ENCODE results near the gene NTN3.

Gene NTN3

DNA sequence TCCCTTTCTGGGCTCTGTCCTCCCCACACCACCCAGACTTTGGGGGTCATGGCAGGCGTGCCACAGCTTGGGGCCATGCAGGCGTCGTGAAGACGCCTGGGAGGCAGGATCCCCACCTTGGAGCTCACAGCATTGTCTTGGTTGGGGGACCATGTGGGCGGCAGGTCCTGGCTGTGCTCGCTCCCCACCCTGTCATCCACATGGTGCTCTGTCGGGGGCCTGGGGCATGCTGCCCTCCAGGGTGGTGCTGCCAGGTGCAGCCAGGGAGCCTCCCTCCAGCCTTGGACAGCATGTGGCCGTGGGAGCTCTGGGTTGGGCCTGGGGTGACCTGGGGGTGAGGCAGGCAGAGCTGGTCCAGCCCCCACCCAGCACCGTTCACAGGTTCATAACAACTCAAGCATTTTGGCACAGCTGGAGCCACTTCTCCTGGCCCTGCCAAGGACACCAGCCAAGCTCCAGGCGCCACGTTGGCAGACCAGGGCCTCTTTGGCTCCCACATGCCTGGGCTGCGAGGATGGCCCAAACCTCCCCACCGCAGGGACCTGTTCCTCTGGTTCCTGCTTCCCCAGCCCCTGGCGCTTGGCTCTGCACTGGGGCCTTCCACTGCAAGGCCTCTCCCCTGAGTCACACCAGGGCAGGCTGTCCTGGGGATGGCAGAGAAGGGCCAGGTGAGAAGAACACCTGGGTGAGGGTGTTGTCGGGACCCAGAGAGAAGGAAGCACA is 27.6 kb downstream of the NTN3 start:
- DNase-seq, result no peak

DNA sequence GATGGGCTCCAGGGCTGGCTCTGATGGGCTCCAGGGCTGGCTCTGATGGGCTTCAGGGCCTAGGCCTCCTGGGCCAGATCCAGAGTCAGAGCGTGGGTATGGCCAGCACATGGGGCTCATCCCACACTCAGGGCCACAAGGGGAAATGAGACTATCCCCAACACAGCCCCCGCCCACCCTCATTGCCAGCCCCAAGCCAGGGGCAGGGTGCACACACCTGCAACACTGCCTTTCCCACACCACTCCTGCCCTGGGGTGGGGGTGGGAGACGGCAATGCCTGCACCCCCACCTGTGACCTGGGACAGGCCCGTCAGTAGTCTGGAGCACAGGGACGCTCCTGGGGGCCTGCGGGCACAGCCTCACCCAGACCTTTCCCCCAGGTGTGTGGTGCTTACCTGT is 28.4 kb downstream of the NTN3 start:
- DNase-seq, result no peak

DNA sequence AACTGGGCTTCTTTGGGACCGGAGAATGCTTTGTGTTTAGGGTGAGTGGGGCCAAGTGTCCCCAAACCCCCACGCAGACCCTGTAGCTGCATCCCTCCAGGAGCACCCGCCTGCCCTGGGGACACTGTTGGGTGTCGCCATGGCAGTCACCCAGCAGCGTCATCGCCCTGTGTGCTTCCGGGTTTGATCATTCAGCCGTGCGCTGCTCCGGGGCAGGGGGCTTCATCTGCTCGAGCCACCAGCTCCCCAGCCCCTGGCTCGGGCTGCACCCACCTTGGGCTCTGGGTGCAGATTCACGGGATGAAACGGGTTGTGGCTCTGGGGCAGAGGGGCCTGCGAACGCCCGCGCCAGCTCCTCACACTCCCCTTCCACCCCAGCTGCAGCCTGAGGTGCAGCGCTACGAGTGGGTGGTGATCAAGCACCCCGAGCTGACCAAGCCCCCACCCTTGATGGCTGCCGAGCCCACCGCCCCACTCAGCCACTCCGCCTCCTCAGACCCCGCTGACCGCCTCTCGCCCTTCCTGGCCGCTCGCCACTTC is 28.9 kb downstream of the NTN3 start:
- DNase-seq, result no peak

DNA sequence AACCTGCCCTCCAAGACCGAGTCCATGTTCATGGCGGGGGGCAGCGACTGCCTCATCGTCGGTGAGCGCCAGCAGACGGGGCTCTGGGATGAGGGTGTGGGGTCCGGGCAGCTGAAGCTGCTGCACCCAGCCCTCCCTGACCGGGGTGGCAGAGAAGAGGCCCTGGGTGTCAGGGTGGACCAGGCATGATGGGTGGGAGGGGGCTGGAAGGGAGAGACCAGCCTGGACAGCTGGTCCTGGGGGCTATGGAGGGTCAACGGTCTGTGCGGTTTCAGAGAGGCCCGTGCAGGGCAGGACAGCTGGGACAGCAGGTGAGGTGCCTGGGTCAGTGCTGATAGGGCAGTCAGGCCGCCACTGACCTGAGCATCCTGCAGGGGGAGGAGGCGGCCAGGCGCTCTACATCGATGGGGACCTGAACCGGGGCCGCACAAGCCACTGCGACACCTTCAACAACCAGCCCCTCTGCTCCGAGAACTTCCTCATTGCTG is 29.4 kb downstream of the NTN3 start:
- DNase-seq, result no peak

DNA sequence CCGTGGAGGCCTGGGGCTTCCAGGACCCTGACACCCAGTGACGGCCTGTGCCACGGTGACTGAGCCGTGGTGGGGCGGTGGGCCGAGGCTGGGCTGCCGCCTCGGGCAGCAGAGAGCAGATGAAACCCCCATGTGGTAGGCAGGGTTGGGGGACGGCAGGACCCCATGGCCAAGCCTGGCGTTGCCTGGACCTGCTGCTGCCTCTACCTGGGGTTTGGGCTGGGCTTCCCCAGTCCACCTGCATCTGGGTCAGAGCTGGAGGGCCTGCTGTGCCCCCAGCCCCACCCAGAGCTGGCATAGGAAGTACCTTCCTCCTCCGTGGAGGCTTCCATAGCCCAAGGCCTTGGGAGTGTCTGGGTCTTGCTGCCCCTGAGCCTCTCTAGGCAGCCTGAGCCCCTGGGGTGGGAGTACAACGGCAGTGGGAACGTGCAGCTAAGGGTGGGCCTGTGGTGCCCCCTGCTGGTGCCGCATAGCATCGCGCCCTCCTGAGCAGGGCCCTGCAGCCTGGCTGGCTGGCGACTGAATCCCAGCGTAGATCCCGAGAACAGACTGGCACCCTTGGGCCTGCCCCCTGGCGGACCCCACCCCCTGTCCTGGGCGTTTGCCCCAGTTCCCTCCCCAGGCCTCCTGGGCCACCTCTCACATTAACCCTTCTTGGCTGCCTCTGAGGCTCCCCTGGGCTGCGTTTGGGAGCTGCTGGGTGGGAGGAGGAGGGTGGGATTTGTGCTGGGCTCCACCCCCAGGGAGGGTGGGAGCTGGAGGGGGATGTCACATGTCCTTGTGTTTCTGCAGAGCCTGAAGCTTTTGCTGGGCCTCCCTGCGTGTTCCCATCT is 30.0 kb downstream of the NTN3 start:
- peak; percentile 15 for DNase-seq

DNA sequence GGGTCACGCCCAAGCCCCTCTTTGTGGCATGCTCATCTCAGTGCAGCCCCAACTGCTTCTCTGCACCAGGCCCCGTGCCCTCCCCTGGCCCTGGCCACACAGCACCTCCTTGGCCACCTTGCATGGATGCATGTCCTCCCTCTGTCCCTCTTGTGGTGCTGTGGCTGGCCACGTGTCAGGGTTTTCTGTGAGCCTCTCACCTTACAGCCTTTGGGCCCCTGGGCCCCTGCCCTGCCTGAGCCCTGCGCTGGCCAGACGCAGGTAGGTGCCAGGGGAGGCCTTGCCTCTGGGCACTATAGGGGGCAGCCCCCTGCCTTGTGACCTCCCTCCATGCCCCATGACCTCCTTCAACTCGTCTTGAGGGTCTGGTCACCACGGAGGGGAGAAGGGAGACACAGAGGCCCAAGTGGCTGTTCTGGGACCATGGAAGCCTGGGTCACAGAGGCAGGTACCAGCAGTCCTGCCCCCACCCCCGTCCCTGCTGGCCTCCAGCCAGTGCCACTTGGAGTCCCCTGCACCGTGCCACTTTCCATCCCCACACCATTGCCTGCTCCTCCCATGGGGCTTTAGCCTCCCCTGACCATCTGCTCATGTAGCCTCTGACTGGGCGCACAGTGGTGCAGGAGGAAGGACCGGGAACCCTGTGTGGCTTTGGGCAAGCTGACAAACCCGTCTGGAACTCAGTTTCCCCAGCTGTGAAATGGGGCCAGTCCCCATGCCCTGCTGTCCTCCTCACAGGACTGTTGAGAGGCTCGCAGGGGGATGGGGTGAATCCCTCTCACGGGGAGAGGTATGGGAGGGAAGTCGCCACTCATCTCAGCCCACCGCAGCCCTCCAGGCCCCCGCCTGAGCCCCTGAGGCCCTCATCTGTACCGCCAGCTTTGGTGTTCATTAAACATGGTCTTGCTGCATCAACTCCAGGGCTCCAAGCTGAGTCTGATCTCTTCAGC is 31.1 kb downstream of the NTN3 start:
- no peak for DNase-seq

DNA sequence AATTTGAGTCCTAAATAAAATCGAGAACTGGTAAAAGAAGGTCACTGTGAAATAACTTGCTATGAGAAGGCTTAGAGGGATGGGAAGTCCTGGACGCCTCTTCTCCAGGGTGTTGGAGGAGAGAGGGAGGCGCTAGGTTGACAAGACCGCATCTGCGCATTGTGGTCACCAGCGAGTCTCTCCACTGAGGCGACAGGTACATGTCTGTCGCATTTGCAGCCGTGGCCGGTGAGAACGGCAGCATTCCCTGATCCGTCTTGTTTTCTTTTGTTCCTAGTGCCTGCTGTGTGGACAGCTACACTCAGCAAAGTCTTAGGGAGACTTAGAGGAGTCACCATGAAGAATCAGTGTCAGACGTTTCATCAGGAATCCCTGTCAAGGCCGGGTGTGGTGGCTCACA is 34.6 kb downstream of the NTN3 start:
- DNase-seq, result no peak

DNA sequence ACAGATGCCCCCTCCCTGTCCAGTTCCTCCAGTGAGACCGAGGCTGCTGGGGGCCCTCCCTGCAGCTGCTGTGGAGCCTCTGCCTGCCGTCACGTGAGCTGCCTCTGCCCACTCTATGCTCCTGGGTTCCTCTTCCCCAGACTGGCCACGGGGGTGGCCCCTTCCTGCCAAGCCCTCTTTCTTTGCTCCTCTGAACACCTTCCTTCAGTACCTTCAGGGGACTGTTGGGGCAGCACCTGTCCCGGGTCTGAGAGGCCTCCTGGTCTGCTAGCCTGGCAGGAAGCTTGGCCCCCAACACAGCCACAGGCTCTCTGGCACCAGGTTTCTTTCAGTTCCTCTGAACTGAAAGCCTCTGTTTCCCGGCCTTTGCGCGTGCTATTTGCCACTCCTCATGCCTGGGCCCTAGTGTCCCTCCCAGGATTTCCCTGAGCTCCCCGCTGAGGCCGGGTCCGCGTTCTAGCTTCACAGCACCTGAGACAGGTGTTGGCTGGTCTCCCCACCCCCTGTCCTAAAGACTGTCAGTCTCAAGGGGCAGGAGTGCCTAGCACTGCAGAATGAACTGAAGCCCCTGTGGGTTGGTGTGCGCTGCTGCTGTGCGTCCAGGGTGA is 36.1 kb downstream of the NTN3 start:
- no peak for DNase-seq

DNA sequence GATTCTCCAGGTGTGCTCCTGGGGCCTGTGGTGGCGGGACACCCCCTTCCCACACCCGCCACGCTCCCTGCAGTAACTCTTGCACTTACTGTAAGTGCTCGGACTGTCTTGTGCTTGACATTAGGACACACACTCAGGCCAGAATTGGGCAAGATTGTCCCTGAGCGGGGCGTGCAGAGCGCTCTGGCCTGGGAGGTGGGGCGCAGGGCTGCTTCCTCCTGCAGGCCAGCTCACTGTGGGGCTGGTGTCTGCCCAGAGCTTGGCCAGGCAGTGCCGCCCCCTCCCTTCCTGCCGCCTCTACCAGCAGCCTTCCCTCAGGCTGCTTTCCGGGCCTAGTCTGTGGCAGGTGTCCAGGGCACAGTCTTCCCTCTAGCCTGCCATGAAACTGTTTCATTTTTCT is 36.6 kb downstream of the NTN3 start:
- no peak for DNase-seq

DNA sequence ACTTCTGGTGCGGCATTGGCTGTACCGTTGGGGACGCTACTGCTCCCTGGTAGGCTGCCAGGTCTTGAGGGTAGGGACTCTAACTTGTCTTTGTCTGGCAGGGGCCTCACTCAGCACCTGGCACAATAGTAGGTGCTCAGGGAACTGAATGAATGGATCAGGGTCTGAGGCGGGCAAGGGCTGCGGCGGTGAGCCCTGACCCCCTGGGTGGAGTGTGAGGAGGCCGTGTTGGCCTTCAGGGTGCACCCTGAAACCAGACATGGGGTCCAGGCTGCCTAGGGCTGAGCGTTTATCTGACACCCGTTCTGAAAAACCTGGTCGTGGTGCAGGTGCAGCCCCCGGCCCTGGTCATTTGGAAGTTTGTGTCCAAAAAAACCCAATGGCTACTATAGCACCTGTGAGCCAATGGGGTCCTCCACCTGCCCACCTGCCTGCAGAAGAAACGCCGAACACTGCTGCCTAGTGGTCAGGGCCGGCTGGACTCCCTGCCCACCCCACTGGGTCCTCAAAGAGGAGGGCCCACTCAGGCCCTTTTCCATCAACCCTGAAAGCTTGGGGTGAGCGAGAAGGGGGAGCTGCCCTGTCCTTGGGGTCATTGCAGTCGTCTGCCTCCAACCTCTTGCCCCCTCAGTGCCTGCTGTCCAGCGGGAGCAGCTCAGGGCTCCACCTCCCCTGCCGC is 37.8 kb downstream of the NTN3 start:
- DNase-seq, result no peak

DNA sequence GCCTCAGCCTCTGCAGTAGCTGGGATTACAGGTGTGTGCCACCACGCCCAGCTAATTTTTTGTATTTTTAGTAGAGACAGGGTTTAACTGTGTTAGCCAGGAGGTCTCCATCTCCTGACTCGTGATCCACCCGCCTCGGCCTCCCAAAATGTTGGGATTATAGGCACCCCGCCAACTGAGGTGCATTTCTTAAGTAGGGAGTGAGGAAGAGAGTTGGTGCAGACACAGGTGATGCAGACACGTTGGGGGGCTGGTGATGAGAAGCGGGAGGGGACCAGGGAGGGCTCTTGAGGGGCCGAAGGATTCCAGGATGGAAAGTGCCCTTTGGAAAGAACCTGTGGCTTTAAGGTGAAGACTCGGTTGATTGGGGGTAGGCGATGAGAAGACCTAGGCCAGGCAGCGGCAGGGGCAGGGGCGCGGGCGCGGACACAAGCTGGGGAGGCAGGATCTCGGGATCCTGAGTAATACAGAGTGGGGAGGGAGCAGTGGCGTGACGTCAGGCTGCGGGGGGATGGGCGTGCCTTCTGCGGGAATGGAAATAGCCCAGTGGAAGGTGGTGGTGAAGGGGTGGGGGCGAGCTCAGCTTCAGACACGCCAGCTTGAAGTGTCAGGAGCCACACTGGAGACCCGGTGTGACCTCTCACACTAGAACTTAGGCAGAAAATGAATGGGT is 40.2 kb downstream of the NTN3 start:
- no peak for DNase-seq

DNA sequence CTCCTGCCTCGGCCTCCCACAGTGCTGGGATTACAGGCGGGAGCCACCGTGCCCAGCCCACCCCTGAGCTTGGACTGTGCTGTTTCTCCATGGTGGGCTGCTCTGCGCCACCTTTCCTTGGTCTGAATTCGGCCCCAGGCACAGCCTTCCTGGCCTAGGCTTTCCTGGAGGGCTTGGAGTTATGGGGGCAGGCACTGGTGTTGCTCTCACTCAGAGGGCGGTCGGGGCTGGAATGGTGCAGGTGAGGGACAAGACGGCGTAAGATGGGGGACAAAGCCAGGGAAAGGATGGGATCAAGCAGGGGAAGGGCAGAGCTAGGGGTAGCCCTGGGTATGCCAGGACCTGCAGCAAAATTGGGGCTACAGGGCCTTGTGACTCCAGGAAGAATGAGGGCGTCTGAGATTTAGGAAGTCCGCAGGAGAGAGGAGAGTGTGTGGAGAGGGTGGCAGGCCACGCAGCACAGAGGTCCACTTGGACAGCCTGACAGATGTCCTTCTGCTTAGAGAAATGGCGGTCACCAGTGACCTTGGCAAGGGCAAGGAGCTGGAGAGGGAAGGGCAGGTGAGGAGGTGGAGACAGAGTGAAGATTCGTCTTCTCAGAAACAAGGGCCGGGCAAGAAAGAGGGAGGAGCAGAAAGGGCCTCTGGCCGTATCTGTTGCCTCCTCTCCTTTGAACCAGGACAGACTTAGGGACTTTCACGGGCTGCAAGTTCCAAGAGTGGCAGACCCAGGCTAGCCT is 41.1 kb downstream of the NTN3 start:
- DNase-seq, result no peak

DNA sequence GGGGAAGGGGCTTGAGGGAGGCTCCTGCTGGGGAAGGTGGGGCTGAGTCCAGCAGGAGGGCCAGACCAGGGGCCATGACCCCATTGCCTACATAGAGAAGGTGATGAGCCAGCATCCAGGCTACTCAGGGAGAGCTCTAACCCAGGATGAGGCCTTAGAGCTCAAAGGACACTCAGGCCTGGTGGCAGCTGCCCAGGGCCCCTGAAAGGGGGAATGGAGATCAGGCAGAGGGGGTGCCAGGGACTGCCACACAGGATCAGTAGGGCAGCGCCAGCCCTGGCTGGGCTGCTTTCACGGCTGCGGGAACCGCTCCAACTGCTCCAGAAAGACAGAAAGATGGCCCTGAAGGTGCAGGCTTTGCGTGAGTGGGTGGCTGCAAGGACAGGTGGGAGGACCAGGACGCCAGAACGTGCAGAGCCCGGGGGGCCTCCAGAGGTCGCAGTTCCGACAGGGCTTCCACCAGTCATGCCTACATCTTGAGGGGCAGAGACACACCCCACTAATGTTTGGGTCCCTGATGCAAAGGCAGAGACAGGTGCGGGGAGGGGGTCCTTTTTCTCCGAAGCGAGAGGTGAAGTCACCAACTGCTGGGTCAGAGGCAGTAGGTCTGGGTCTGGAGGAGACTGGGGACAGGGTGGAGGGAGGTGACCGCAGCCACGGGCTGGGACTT is 41.8 kb downstream of the NTN3 start:
- DNase-seq, result no peak

DNA sequence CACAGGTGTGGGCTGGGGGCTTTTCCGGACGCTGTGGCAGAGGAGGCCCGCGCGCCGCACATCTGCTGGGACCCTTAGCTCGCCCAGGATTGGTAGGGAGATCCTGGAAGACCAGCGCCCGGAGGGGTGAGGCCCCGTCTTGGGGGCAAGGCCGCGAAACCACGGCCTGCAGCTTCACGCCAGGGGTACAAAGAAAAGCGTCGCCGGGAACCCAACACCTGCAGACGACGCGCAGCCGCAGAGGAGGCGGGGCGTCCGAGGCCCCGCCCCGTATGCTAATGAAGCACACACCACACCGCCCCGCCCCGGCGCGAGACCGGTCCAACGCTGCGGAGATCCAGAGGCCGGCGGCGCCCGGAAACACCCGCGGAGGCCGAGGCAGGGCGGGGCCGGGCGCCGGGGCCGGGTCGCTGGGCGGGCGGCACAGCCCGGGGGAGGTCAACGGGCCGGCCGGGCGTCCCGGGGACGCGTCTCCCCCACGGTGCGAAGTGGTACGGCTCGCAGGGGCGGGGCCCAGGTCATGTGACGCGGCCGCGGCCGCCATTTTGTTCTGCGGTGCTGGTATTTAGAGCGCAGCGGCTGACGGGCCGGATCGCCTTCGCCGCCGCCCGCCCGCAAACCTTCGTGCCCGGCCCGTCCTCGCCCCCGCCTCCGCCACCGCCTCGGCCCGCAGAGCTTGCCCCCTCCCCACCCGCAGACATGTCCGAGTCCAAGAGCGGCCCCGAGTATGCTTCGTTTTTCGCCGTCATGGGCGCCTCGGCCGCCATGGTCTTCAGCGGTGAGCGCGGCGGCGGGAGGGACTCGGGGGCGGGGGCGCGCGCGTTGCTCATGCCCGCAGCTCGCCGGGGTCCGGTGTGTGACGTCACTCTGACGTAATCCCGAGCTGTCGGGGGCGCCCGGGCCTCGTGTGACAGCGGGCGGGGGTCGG is 42.6 kb downstream of the NTN3 start, which contains the start of gene ATP6V0C:
TSS of gene ATP6V0C (plus strand) at position 548 of the 928 bp plus-strand sequence. CDS start at position 700, 152 bp downstream.
- peak; percentile 66 for DNase-seq

DNA sequence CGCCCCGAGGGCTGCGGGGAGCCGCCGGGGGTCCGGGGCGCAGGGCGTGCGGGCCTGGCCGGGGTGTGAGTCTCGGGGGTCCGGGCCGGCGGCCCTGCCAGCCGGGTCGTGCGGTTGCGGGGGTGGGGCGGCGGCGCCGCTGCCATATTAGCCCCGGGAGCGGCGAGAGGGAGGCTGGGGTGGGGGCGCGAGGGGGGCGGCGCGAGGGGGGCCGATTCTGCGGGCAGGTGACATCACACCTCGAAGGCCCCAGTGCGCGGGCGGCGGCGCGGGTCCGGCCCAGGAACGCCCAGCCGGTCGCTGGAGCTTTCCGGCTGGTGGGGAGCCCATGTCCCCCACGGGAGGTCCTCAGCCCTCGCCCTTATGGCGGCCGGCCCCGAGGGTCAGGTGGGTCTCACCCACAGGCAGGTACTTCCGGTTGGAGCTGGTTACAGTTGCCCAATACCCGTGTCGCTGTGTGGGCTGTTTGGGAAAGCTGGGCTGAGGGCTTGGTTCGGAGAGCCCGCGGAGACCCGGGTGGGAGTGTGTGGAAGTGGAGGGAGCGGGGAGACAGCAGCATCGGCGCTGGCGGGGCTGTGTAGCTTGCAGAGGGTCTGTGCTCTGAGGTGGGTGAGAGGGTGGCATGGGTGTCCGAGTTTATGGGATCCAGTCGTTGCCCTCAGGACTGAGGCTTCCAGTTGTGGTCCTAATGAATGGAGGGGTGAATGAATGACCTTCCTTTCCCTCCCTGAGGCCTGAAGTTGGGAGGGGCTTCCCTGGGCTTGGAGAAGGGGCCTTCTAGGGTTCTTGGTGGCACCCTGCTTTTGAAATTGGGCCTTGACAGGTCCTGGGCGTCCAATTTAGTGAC is 43.5 kb downstream of the NTN3 start:
- no peak for DNase-seq

DNA sequence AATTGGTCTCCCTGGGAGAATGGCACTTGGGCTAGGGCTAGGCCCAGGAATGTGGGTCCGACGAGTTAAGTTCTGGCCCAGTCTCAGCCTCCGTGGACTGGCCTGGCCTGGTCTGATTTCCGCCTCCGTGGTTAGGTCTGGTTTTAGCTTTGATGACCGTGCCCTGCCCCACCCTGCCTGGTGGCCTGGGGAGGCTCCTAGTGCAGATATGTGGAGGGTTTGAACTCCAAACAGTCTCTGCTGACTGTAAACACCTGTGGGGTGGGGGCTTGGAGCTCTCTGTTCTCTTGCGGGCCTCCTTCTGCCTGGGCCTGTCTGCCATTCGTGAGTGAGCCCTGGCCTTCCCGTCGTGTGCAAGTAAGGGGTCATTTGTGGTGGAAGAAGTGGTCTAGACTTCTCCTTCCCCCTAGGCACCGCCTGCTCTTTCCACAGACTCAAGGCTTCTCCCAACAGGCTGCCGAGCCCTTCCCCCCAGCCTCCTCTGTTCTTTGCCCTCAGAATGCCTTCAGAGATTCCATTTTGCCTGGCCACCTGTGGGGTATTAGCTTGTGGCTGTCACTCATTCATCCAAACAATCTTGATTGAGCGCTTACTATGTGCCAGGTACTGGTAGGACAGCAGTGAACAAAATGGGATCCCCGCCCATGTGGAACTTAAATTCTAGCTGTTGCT is 44.2 kb downstream of the NTN3 start:
- no peak for DNase-seq
